GM10266 (cell line): ENCODE results near the gene MBD5.

ENCODE experiments used
- DNase-seq: peaks from one replicate; pipeline ENCODE4 v3.0.0; 2012; ENCODE audit errors: extremely low spot score
- TF ChIP-seq, protein P1 (sequence below): IDR thresholded peaks from 2 replicates; pipeline ENCODE4 v1.5.1; 2012; ENCODE audit warnings: mild to moderate bottlenecking, low read depth; ENCODE audit not compliant: control insufficient read depth, insufficient read depth; ENCODE audit errors: missing control alignments

MBD5 gene

DNA sequence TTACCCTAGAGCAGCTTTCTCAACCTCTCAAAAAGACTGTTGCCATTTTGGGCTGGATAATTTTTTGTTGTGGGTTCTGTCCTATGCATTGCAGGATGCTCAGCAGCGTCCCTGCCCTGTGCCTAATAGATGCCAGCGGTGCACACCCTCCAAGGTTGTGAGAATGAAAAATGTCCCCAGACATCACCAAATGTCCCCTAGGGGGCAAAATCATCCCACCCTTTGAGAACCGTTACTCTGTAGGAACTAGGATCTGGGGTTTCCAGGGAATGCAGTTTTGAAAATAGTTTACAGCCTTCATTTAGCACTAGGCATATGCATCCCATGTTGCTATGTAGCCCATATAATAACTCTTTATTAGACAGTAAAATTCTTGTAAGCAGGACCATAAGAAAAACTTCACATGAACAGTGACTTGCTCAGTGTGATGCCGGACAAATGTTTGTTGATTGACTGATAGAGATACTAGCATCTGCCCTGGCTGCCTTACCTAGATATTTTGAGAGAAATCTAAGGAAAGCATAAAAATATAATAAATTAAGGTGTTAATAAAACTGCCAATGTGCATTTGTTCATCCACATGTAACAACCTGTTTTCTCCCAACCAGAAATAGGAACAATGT is 544.5 kb downstream of the MBD5 start:
- TF ChIP-seq, protein P1, sequence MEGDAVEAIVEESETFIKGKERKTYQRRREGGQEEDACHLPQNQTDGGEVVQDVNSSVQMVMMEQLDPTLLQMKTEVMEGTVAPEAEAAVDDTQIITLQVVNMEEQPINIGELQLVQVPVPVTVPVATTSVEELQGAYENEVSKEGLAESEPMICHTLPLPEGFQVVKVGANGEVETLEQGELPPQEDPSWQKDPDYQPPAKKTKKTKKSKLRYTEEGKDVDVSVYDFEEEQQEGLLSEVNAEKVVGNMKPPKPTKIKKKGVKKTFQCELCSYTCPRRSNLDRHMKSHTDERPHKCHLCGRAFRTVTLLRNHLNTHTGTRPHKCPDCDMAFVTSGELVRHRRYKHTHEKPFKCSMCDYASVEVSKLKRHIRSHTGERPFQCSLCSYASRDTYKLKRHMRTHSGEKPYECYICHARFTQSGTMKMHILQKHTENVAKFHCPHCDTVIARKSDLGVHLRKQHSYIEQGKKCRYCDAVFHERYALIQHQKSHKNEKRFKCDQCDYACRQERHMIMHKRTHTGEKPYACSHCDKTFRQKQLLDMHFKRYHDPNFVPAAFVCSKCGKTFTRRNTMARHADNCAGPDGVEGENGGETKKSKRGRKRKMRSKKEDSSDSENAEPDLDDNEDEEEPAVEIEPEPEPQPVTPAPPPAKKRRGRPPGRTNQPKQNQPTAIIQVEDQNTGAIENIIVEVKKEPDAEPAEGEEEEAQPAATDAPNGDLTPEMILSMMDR = peak; percentile 28
- DNase-seq = no peak
